HG02623 (cell line): ENCODE data around the gene DIPK2B.

Experiments
- ATAC-seq: cut with Tn5 transposase; IDR thresholded peaks from one replicate; pipeline ENCODE4 v1.9.1; 2021; ENCODE audit warnings: moderate library complexity; ENCODE audit not compliant: unreplicated experiment

DIPK2B gene, protein sequence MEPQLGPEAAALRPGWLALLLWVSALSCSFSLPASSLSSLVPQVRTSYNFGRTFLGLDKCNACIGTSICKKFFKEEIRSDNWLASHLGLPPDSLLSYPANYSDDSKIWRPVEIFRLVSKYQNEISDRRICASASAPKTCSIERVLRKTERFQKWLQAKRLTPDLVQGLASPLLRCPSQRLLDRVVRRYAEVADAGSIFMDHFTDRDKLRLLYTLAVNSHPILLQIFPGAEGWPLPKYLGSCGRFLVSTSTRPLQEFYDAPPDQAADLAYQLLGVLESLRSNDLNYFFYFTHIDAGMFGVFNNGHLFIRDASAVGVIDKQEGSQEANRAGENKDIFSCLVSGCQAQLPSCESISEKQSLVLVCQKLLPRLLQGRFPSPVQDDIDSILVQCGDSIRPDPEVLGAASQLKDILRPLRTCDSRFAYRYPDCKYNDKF

DNA sequence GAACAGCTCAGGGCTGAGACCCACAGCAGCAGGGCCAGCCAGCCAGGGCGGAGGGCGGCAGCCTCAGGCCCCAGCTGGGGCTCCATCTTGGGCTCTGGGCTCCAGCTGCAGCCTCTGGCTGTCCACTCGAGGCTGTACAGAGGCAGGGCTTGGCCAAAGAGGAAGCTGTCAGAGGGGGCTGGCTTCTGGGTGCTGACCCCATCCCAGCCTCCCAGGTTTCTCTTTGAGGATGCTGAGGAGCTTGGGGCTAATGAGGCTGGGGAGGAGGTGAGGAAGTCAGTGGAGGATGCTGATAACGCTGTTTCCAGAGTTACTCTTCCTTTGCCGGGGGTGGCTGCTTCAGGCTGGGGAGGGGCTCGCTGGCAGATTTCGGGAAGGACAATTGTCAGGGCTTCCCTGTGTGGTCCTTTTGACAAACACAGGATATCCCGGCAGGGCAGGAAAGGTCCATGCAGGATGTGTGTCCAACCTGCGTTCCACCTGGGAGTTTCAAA is at the start of gene DIPK2B:
TSS of gene DIPK2B (minus strand) at position 136 of the 494 bp plus-strand sequence. CDS start at position 86, 50 bp downstream.
- ATAC-seq, result no peak

- ATAC-seq, result no peak
Observed at GRCh38 chrX:45240301-45240700, 39.6 kb upstream of the DIPK2B start.

- no peak for ATAC-seq
Observed at GRCh38 chrX:45238489-45238888, 37.8 kb upstream of the DIPK2B start.

DNA sequence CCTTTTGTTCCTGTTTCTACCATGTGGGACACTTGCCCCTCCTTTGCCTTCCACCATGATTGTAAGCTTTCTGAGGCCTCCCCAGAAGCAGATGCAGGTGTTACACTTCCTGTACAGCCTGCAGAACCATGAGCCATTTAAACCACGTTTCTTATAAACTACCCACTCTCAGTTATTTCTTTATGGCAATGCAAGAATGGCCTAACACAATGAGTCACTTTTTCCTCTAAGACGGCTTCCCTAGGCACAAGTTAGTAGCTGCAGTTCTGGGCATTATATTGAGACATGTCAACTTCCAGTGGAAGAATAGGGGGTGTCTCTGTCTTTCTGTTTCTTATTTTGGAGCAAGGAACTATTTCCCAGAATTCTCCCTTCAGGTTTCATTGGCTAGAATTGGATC is 32.9 kb upstream of the DIPK2B start:
- ATAC-seq, result no peak

GRCh38 chrX:45232139-45232538 is 31.5 kb upstream of the DIPK2B start:
- ATAC-seq, result no peak

DNA sequence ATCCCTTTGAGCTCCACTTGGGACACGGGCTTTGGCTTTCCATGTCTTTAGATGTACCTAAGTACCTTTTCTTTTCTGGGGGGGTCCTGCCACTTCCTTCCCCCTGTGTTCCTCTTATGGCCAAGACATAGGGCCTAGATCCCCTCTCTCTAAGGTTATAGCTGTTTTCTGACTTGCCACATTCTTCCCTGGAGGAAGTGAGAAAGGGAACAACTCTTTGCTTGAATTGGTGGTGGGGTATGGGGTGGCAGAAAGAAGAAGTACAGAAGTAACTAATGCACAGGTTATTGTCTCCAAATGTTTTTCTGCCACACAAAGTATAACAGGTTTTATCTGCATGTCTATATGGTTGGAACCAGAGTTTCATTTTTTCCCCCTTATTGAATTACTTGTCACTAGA is 29.7 kb upstream of the DIPK2B start:
- ATAC-seq, result no peak

DNA sequence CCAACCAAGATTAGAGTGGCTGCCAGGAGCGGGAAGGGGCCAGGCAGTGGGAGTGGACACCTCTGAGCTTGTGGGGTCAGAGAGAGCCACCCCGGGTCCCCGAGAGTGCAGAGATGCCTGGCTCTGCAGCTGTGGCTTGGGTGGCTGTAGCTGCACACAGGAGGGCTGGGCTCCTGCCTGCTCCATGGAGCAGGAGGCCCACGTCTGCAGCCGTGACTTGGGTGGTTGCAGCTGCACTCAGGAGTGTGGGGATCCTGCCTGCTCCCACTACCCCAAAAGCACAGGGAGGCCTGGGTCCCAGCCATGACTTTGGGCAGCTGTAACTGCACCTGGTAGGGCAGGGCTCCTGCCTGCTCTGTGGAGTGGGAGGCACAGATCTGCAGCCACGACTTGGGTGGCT is 28.7 kb upstream of the DIPK2B start:
- no peak for ATAC-seq

DNA sequence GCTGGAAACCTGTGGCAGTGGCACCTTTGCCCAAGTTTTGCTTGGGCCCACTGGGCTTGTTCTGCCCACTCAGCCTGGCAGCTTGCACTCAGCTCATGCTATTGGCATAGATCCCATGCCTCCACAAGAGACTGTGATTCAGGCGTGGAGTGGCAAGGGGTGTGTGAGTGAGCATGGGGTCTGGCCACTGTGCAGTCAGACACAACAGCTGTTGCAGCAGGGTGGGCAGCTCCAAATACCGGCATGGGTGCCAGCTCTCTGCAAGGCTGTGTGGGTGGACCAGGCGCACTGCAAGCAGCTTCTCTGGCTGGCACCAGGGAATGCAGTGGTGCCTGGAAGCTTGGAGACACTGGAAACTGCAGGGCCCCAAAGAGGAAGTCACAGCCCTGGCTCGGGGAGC is 27.4 kb upstream of the DIPK2B start:
- ATAC-seq, result no peak

- no peak for ATAC-seq
Observed at GRCh38 chrX:45208121-45208856, 7.6 kb upstream of the DIPK2B start.

GRCh38 chrX:45202171-45202570 is 1.5 kb upstream of the DIPK2B start:
- ATAC-seq, result no peak

GRCh38 chrX:45198706-45199105 is 2.0 kb downstream of the DIPK2B start:
- no peak for ATAC-seq

DNA sequence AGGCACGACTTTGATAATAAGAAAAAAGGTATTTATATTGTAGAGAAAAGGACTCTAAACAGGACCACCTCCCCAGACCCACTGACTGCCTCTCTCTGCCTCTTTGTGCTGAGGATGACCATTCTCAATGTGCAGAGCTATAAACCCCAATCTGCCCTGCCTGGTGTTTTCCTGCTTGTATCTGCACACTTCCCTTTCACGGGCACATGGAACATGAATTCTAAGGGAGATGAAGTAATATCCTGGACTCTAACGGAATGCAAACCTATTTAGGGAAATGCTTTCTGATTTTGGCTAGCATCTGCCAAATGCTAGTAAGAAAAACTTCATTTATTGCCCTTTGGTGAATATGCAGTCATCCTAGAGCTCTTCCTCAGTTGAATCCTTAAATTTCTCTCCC is 2.4 kb downstream of the DIPK2B start:
- ATAC-seq, result no peak

GRCh38 chrX:45196701-45197100 is 4.0 kb downstream of the DIPK2B start:
- ATAC-seq, result no peak

- no peak for ATAC-seq
Observed at GRCh38 chrX:45191820-45192409, 8.8 kb downstream of the DIPK2B start.

DNA sequence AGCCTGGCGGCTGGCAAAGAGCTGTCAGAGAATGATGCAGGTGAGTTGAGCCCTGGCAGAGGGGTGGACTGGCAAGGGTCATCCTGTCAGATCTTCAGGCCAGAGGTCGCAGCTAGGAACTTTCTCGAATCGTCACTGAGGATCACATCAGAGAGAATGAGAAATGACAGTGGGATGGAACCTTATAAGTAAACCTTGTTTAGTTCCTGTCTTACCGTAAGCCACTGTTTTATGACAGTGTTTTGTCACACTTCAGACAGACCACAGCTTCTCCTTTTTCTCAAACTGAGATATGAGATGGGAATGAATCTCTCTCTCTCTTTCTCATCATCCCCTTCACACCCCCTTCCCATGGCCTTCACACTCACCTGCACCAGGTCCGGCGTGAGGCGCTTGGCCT is 9.3 kb downstream of the DIPK2B start:
- ATAC-seq, result peak; percentile 37

DNA sequence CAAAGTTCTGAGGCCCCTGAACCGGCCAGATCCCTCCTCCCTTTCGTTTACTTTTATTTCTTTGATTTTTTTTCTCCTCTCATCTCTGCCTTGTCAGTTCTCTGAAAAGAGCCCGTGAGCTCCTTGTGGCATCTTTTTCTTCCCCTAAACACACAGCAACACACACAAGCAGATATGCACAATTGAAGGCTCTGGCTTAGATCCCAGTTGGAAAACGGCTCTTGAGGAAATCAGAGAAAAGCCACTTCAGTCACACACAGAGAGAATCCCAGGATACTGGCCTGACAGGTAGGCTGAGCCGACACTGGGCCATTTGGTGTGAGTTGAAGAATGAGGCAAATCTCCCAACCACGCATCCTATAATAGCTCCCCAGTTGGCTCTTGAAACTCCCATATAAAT is 12.9 kb downstream of the DIPK2B start:
- ATAC-seq, result no peak

GRCh38 chrX:45186643-45187026 is 14.0 kb downstream of the DIPK2B start:
- ATAC-seq, result peak; percentile 18

GRCh38 chrX:45184211-45184610 is 16.5 kb downstream of the DIPK2B start:
- ATAC-seq, result no peak

DNA sequence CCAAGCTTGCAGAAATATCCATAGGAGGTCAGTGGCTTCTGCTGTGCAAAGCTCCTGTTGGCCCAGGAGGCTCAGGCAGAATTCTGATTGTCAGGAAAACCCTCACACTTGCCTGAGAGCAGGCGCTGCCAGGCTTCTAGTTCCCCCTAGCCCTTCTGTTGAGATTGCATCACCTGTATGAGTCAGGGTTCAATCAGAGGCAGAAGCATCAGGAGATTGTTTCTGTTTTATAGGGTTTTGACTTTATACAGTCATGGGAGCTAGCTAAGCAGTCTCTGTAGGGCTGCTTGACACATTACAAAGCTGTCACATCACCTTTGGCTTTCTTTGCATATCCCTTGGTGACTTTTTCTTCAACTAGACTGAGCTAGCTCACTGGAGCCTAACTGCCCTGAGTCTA is 27.8 kb downstream of the DIPK2B start:
- no peak for ATAC-seq

DNA sequence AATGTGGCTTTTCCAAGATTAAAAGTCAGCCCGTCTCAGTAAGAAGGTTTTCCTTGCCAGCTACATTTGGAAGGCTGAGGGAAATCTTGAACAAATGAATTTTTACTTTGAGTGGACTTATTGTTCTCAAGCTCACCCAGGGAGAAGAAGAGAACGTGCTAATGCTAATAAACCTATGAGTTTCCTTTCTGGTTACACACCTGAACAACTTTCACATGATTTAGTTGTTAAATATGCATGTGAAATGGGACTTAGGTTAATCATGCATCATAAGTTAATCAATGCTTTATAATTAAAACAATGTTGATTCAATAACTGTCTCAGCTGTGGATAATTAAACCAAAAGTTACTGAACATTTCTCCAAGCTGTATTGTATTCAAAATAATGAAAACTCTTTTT is 33.9 kb downstream of the DIPK2B start:
- no peak for ATAC-seq

- no peak for ATAC-seq
Observed at GRCh38 chrX:45165726-45166125, 35.0 kb downstream of the DIPK2B start.

DNA sequence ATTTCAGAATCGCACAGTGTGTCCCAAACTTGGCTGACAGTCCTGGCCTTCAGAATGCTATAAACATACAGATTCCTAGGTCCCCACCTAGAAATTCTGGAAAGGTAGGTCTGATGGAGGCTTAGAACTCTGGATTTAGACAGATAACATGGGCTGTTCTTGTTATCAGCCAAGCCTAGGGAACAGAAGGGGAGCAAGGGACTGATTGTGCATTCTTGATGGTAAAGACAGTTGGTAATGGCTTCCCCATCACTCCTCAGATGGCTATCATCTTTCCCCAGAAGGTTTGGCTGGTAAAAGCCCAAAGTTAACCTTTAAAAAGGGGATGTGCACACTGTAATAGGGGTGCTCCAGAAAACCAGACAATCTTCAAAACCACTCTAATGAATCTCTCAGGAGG is 35.7 kb downstream of the DIPK2B start:
- no peak for ATAC-seq
